Astrocyte (in vitro differentiated cells and primary cell): ENCODE measurements around the gene NXPH1.

ENCODE experiments used
- CTCF ChIP-seq: IDR thresholded peaks from 2 replicates; pipeline ENCODE4 v1.5.1; 2011; ENCODE audit warnings: low read depth, mild to moderate bottlenecking, inconsistent platforms, low read length, moderate library complexity; ENCODE audit not compliant: insufficient read depth
- EZH2 ChIP-seq: IDR thresholded peaks from 2 replicates; pipeline ENCODE4 v1.6.1; 2012; ENCODE audit warnings: mild to moderate bottlenecking, low read length, inconsistent platforms; ENCODE audit not compliant: insufficient read depth

DNA sequence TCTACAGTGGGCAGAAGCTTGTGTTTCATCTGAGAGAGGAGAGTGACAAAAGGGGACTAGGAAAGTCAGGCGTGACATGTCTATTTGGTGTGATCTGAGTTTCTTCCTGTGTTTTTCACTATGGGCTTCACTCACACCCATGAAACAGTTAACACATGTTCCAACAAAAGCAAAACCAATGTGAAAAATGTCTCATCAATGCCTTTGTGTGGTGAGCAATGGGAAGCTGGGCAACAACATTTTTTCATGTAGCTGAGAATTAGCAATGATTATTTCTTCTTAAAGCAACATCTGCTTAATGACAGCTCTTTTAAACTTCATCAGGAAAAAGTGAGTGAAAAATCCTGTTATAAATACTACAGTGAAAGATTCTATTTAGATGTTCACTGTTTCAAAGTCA is 76.2 kb downstream of the NXPH1 start:
- no peak for TF ChIP-seq EZH2
- no peak for TF ChIP-seq CTCF
